Thyroid gland (tissue), 4 donors: ENCODE data around the gene SCUBE2. TPM values are rescaled to one million over a fixed set of nuclear protein-coding genes. Genes with fewer than 3 reads are reported as not detected.

Source experiments
- DNase-seq, 2 donors: peaks; one replicate each; pipeline ENCODE4 v3.0.0-alpha.2; 2019
- H3K27ac ChIP-seq, 3 donors: fragments of 200-600 bp; sonication (generic); 1 replicate in 2 of 3; 2 replicates in 1 of 3; pipeline ENCODE4 v1.5.1; 2016 to 2019; ENCODE audit warnings: mild to moderate bottlenecking in 1 of 3, moderate library complexity in 1 of 3
- H3K27me3 ChIP-seq: fragments of 200-600 bp; sonication (generic); one replicate; pipeline ENCODE4 v1.5.1; 2019
- H3K36me3 ChIP-seq, 2 donors: fragments of 200-600 bp; sonication (generic); one replicate each; pipeline ENCODE4 v1.5.1; 2016 to 2019
- H3K4me1 ChIP-seq, 2 donors: fragments of 200-600 bp; sonication (generic); one replicate each; pipeline ENCODE4 v1.5.1; 2017 to 2019
- H3K4me3 ChIP-seq, 3 donors: fragments of 200-600 bp; sonication (generic); replicated peaks in 1 of 3; 1 replicate in 2 of 3; 2 replicates in 1 of 3; pipeline ENCODE4 v1.5.1; 2016; ENCODE audit warnings: mild to moderate bottlenecking in 1 of 3
- H3K9me3 ChIP-seq: fragments of 200-600 bp; sonication (generic); one replicate; pipeline ENCODE4 v1.5.1; 2017
- POLR2A ChIP-seq, 2 donors: fragments of 450-650 bp; IDR thresholded peaks; one replicate each; pipeline ENCODE4 v1.6.1; 2017; ENCODE audit warnings: antibody characterized with exemption in 2 of 2, mild to moderate bottlenecking in 2 of 2, moderate library complexity in 1 of 2
- WGBS, 2 donors: methylation state at CpG; one replicate each; pipeline ENCODE4 v1.1.5; 2017; 5-methylcytosine and 5-hydroxymethylcytosine counted together
- intact Hi-C: fragments of 100-400 bp; cut with DNase I; formaldehyde crosslinking; loops from one replicate; pipeline ENCODE4 v1.15.1; 2023
- total RNA-seq, 4 donors: library from RNA; depleted of rRNA; stranded (reverse); fragments of >200 nt; gene quantifications; one replicate each; pipeline ENCODE4 v1.2.3, GENCODE V29; 2016
- TF ChIP-seq, protein P1 (sequence below), 6 experiments: fragments of 200-600 bp in 3 of 6; fragments of 450-650 bp in 3 of 6; sonication (generic) in 3 of 6; IDR thresholded peaks; one replicate each; pipeline ENCODE4 v1.5.1; 2016 to 2019; ENCODE audit warnings: antibody characterized with exemption in 6 of 6, mild to moderate bottlenecking in 2 of 6, inconsistent platforms in 1 of 6, moderate library complexity in 1 of 6

Gene SCUBE2
- total RNA-seq, 4 donors from 2014 or later, result 1.2 to 4.9 (median 3.1) TPM

DNA sequence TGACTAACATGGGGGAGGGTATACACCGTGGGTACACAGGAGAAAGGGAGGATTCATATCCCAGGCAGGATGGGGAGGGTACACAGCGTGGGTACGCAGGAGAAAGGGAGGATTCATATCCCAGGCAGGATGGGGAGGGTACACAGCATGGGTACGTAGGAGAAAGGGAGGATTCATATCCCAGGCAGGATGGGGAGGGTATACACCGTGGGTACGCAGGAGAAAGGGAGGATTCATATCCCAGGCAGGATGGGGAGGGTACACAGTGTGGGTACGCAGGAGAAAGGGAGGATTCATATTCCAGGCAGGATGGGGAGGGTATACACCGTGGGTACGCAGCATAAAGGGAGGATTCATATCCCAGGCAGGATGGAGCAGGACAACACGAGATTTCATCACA is 51.0 kb downstream of the SCUBE2 start:
- no peaks in the 10 kb centered on the region for H3K36me3 ChIP-seq
- H3K9me3 ChIP-seq, result no peaks in the 10 kb centered on the region
- WGBS, 2 donors, result 92 to 93% methylated on average over 10 of the region's 10 CpGs
- no peak for DNase-seq
- H3K4me3 ChIP-seq, result no peak overlapping the region
- no peak overlapping the region for H3K27ac ChIP-seq
- intact Hi-C loops, result no loop called here
- peaks cover 5 to 24% of the 10 kb centered on the region in 2 donors for H3K4me1 ChIP-seq
- H3K27me3 ChIP-seq, result no peaks in the 10 kb centered on the region
- TF ChIP-seq, protein P1, sequence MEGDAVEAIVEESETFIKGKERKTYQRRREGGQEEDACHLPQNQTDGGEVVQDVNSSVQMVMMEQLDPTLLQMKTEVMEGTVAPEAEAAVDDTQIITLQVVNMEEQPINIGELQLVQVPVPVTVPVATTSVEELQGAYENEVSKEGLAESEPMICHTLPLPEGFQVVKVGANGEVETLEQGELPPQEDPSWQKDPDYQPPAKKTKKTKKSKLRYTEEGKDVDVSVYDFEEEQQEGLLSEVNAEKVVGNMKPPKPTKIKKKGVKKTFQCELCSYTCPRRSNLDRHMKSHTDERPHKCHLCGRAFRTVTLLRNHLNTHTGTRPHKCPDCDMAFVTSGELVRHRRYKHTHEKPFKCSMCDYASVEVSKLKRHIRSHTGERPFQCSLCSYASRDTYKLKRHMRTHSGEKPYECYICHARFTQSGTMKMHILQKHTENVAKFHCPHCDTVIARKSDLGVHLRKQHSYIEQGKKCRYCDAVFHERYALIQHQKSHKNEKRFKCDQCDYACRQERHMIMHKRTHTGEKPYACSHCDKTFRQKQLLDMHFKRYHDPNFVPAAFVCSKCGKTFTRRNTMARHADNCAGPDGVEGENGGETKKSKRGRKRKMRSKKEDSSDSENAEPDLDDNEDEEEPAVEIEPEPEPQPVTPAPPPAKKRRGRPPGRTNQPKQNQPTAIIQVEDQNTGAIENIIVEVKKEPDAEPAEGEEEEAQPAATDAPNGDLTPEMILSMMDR (IDR thresholded peaks at IDR 0.05), result no peak
- TF ChIP-seq POLR2A (IDR thresholded peaks at IDR 0.05), result no peak

DNA sequence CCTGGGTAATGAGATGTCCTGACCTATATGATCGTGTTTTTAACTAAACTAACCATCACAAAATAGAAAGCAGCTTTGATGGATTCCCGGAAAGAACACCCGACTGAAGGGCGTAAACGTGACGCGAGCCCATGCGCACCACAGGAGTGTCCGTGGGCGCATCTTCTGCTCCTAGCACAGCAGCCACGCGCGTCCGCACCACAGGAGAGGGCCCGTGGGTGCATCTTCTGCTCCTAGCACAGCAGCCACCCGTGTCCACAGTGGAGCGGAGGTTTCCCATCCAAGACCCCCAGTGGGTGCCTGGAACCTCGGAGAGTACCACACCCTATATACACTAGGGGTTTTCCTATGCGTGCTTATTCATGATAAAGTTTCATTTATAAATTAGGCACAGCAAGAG is 51.5 kb downstream of the SCUBE2 start:
- Histone ChIP-seq H3K4me1 (peaks cover 5 to 24% of the 10 kb centered on the region in 2 donors), H3K36me3 (no peaks in the 10 kb centered on the region), H3K27ac (no peak overlapping the region), H3K27me3 (no peaks in the 10 kb centered on the region), H3K9me3 (no peaks in the 10 kb centered on the region), H3K4me3 (no peak overlapping the region)
- 94 to 98% methylated on average over 19 of the region's 19 CpGs for WGBS, 2 donors
- intact Hi-C loops, result no loop called here
- TF ChIP-seq, protein P1 (IDR thresholded peaks at IDR 0.05), result no peak
- TF ChIP-seq POLR2A (IDR thresholded peaks at IDR 0.05), result no peak
- DNase-seq, result no peak

DNA sequence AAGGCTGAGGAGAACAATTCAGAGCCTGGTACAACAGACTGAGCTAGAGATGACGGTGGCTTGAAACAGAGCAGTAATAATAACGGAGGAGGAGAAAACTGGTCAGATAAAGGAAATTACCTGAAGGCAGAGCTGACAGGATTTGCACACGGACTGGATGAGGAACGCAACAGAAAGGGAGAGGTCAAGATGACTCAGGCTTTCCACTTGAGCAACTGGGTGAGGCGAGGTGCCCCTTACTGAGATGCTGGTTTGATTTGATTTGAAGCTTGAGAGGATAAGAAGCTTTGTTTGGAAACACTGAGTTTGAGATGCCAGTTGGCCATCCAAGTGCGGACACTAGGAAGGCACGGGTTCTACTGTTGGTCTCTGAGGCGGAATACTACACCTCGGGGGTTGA is 52.2 kb downstream of the SCUBE2 start:
- TF ChIP-seq, protein P1 (IDR thresholded peaks at IDR 0.05), result no peak
- TF ChIP-seq POLR2A (IDR thresholded peaks at IDR 0.05), result no peak
- peak overlapping the region in 1 of 3 donors; percentile 65 for H3K27ac ChIP-seq
- H3K36me3 ChIP-seq, result no peaks in the 10 kb centered on the region
- peak; percentile 68 to 73 for DNase-seq
- H3K4me3 ChIP-seq, result no peak overlapping the region
- no peaks in the 10 kb centered on the region for H3K27me3 ChIP-seq
- no peaks in the 10 kb centered on the region for H3K9me3 ChIP-seq
- H3K4me1 ChIP-seq, result peaks cover 5 to 24% of the 10 kb centered on the region in 2 donors
- intact Hi-C loops, result no loop called here
- 43 to 51% methylated on average over 9 of the region's 9 CpGs for WGBS, 2 donors

DNA sequence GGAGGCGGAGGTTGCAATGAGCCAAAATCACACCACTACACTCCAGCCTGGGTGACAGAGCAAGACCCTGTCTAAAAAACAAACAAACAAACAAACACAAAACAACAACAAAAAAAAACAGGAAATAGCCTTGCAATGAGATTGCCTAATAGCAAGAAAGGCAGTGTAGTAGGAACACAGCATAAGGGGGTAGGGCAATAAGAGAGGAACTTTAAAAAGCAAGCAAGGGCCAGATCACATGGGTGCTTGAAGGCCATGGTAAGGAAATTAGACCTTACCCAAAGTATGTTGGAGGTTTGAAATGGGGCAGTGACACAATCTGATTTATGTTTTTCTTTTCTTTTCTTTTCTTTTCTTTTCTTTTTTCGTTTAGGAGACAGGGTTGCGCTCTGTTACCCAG is 52.9 kb downstream of the SCUBE2 start:
- no peaks in the 10 kb centered on the region for H3K9me3 ChIP-seq
- no peak for DNase-seq
- H3K27ac ChIP-seq, result peak overlapping the region in 1 of 3 donors; percentile 65
- no peaks in the 10 kb centered on the region for H3K36me3 ChIP-seq
- peaks cover 5 to 24% of the 10 kb centered on the region in 2 donors for H3K4me1 ChIP-seq
- 88 to 91% methylated on average over 3 of the region's 3 CpGs for WGBS, 2 donors
- no peaks in the 10 kb centered on the region for H3K27me3 ChIP-seq
- H3K4me3 ChIP-seq, result no peak overlapping the region
- no peak for TF ChIP-seq POLR2A (IDR thresholded peaks at IDR 0.05)
- TF ChIP-seq, protein P1 (IDR thresholded peaks at IDR 0.05), result no peak
- intact Hi-C loops, result no loop called here

DNA sequence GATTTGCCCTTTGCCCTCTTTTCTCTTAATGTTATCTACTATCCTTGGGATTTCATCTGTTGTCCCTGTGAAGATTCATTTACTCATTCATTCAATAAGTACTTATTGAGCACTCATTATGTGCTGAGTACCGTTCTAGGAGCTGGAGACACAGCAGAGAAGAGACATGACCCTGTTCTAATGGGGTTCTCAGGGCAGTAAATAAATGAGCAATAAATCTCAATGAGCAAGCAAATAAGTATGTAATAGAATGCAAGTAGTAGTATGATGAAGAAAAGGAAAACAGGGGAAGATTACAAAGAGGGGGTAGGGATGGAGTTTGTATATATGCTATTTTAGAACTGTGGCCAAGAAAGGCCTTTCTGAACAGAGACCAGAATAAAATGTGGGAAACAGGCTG is 53.4 kb downstream of the SCUBE2 start:
- Histone ChIP-seq H3K27ac (peak overlapping the region in 1 of 3 donors; percentile 65), H3K27me3 (no peaks in the 10 kb centered on the region), H3K36me3 (no peaks in the 10 kb centered on the region), H3K4me1 (peaks cover 5 to 24% of the 10 kb centered on the region in 2 donors), H3K9me3 (no peaks in the 10 kb centered on the region), H3K4me3 (no peak overlapping the region)
- TF ChIP-seq, protein P1 (IDR thresholded peaks at IDR 0.05), result no peak
- TF ChIP-seq POLR2A (IDR thresholded peaks at IDR 0.05), result no peak
- intact Hi-C loops, result no loop called here
- 86 to 87% methylated on average over 1 of the region's 1 CpG for WGBS, 2 donors
- DNase-seq, result no peak
